ENCODE measurements around the gene CHGA. TPM values are rescaled to one million over a fixed set of nuclear protein-coding genes. Genes with fewer than 3 reads are reported as not detected.

The CHGA gene
- total RNA-seq, 3 donors from 2014 or later, result 0.98 to 1.3 TPM; not detected in 1

GRCh38 chr14:92914087-92914656 is 8.8 kb upstream of the CHGA start:
- Histone ChIP-seq H3K4me1 (no peaks in the 10 kb centered on the region), H3K9me3 (no peaks in the 10 kb centered on the region), H3K4me3 (no peak overlapping the region), H3K27ac (no peak overlapping the region), H3K27me3 (peaks cover 0 to 12% of the 10 kb centered on the region in 2 donors), H3K36me3 (no peaks in the 10 kb centered on the region)
- no peak for DNase-seq (ENCODE audit: low spot score in 2 of 2)
- TF ChIP-seq POLR2A (IDR thresholded peaks at IDR 0.05) (no peak), POLR2AphosphoS5 (IDR thresholded peaks at IDR 0.05) (no peak)
- TF ChIP-seq, protein P1, sequence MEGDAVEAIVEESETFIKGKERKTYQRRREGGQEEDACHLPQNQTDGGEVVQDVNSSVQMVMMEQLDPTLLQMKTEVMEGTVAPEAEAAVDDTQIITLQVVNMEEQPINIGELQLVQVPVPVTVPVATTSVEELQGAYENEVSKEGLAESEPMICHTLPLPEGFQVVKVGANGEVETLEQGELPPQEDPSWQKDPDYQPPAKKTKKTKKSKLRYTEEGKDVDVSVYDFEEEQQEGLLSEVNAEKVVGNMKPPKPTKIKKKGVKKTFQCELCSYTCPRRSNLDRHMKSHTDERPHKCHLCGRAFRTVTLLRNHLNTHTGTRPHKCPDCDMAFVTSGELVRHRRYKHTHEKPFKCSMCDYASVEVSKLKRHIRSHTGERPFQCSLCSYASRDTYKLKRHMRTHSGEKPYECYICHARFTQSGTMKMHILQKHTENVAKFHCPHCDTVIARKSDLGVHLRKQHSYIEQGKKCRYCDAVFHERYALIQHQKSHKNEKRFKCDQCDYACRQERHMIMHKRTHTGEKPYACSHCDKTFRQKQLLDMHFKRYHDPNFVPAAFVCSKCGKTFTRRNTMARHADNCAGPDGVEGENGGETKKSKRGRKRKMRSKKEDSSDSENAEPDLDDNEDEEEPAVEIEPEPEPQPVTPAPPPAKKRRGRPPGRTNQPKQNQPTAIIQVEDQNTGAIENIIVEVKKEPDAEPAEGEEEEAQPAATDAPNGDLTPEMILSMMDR (IDR thresholded peaks at IDR 0.05), result no peak
- intact Hi-C loops (cut with DNase I; ENCODE audit: low total_unique reads), result no loop called here

GRCh38 chr14:92916201-92916600 is 6.7 kb upstream of the CHGA start:
- DNase-seq (ENCODE audit: low spot score in 2 of 2), result no peak
- no peaks in the 10 kb centered on the region for H3K9me3 ChIP-seq
- TF ChIP-seq POLR2AphosphoS5 (IDR thresholded peaks at IDR 0.05), result no peak
- TF ChIP-seq, protein P1 (IDR thresholded peaks at IDR 0.05), result no peak
- TF ChIP-seq POLR2A (IDR thresholded peaks at IDR 0.05), result no peak
- no peaks in the 10 kb centered on the region for H3K4me1 ChIP-seq
- H3K4me3 ChIP-seq, result no peak overlapping the region
- H3K27me3 ChIP-seq, result peaks cover 0 to 17% of the 10 kb centered on the region in 2 donors
- no peak overlapping the region for H3K27ac ChIP-seq
- intact Hi-C loops (cut with DNase I; ENCODE audit: low total_unique reads), result no loop called here
- no peaks in the 10 kb centered on the region for H3K36me3 ChIP-seq

GRCh38 chr14:92917041-92917940 is 5.7 kb upstream of the CHGA start:
- H3K27me3 ChIP-seq, result peaks cover 0 to 26% of the 10 kb centered on the region in 2 donors
- H3K4me3 ChIP-seq, result no peak overlapping the region
- H3K27ac ChIP-seq, result no peak overlapping the region
- intact Hi-C loops (cut with DNase I; ENCODE audit: low total_unique reads), result no loop called here
- TF ChIP-seq POLR2AphosphoS5 (IDR thresholded peaks at IDR 0.05) (no peak), POLR2A (IDR thresholded peaks at IDR 0.05) (no peak)
- TF ChIP-seq, protein P1 (IDR thresholded peaks at IDR 0.05), result no peak
- H3K36me3 ChIP-seq, result no peaks in the 10 kb centered on the region
- no peaks in the 10 kb centered on the region for H3K4me1 ChIP-seq
- H3K9me3 ChIP-seq, result no peaks in the 10 kb centered on the region
- DNase-seq (ENCODE audit: low spot score in 2 of 2), result no peak

DNA sequence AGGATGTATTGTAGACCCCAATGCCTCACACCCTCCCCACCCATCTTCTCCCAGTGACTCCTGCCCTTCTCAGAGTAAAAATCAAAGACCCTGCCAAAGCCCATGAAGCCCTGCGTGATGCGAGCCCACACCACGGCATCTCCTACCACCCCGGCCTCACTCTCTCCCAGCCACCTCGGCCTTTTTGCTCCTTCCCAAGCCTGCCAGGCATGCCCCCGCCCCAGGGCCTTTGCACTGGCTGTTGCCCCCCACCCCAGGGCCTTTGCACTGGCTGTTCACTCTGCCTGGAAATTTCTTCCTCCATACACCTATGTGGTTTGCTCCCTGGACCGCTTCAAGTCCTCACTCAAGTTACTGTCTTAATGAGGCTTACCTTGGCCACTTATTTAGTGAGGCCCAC is 5.0 kb upstream of the CHGA start:
- Histone ChIP-seq H3K4me1 (no peaks in the 10 kb centered on the region), H3K27ac (no peak overlapping the region), H3K9me3 (no peaks in the 10 kb centered on the region), H3K36me3 (no peaks in the 10 kb centered on the region), H3K4me3 (no peak overlapping the region), H3K27me3 (peaks cover 2 to 32% of the 10 kb centered on the region in 2 donors)
- no peak for DNase-seq (ENCODE audit: low spot score in 2 of 2)
- intact Hi-C loops (cut with DNase I; ENCODE audit: low total_unique reads), result no loop called here
- TF ChIP-seq, protein P1 (IDR thresholded peaks at IDR 0.05), result no peak

DNA sequence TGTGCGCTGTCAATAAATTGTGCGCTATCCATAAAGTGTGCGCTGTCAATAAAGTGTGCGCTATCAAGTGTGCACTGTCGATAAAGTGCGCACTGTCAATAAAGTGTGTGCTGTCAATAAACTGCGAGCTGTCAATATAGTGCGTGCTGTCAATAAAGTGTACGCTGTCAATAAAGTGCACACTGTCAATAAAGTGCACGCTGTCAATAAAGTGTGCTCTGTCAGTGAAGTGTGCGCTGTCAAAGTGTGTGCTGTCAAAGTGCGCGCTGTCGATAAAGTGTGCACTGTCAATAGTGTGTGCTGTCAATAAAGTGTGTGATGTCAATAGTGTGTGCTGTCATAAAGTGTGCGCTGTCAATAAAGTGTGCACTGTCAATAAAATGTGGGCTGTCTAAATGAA is 2.9 kb upstream of the CHGA start:
- intact Hi-C loops (cut with DNase I; ENCODE audit: low total_unique reads), result no loop called here
- H3K9me3 ChIP-seq, result no peaks in the 10 kb centered on the region
- H3K27me3 ChIP-seq, result peaks cover 4 to 42% of the 10 kb centered on the region in 2 donors
- H3K27ac ChIP-seq, result no peak overlapping the region
- no peaks in the 10 kb centered on the region for H3K4me1 ChIP-seq
- no peaks in the 10 kb centered on the region for H3K36me3 ChIP-seq
- DNase-seq (ENCODE audit: low spot score in 2 of 2), result no peak
- H3K4me3 ChIP-seq, result no peak overlapping the region
- TF ChIP-seq, protein P1 (IDR thresholded peaks at IDR 0.05), result no peak
- no peak for TF ChIP-seq POLR2A (IDR thresholded peaks at IDR 0.05)
- no peak for TF ChIP-seq POLR2AphosphoS5 (IDR thresholded peaks at IDR 0.05)

All from breast epithelium (tissue), 4 donors.